Hepatocyte (in vitro differentiated cells): Measurements from ENCODE around the gene CNIH2.

Experiments
- CTCF ChIP-seq: fragments of 200-600 bp; sonication (generic); IDR thresholded peaks from 2 replicates; pipeline ENCODE4 v1.5.1; 2016; ENCODE audit warnings: antibody characterized with exemption, mild to moderate bottlenecking; ENCODE audit not compliant: poor library complexity
- EZH2phosphoT487 ChIP-seq: fragments of 200-600 bp; sonication (generic); IDR thresholded peaks from one replicate; pipeline ENCODE4 v1.6.1; 2018; ENCODE audit warnings: antibody characterized with exemption, mild to moderate bottlenecking, low read depth, moderate library complexity; ENCODE audit not compliant: unreplicated experiment, severe bottlenecking

- no peak for TF ChIP-seq CTCF
- no peak for TF ChIP-seq EZH2phosphoT487
Measured at GRCh38 chr11:66278363-66279091, 552 bp downstream of the CNIH2 start.
